Kidney (tissue), 14 donors: ENCODE data around the gene WBP4. TPM values are rescaled to one million over a fixed set of nuclear protein-coding genes. Genes with fewer than 3 reads are reported as not detected.
"Not testable (repeated sequence)": the region's sequence is repeated elsewhere in the genome, so short reads cannot be mapped to it uniquely, and the experiment has no call there.

Experiments used
- DNase-seq, 5 donors: peaks; one replicate each; pipeline ENCODE4 v3.0.0-alpha.2; 2013 to 2020
- FAIRE-seq: peaks from 2 replicates; lab custom pipeline; 2012; peaks lifted over from hg19 to GRCh38; lab: Jason Lieb, UNC
- H3K27ac ChIP-seq, 2 donors: one replicate each; pipeline ENCODE4 v1.7.0; 2013; ENCODE audit warnings: low read depth in 2 of 2, low read length in 2 of 2, inconsistent platforms in 1 of 2
- H3K27me3 ChIP-seq: one replicate; pipeline ENCODE4 v1.7.1; 2013; ENCODE audit warnings: low read length, inconsistent platforms; ENCODE audit not compliant: control insufficient read depth, insufficient read depth
- H3K36me3 ChIP-seq, 3 donors: one replicate each; pipeline versions ENCODE4 v1.7.0 to v1.7.1; 2013; ENCODE audit warnings: low read length in 3 of 3, control low read depth in 1 of 3, inconsistent platforms in 1 of 3; ENCODE audit not compliant: insufficient read depth in 3 of 3, control insufficient read depth in 2 of 3
- H3K4me1 ChIP-seq, 3 donors: one replicate each; pipeline versions ENCODE4 v1.7.0 to v1.7.1; 2013; ENCODE audit warnings: low read length in 3 of 3, inconsistent platforms in 1 of 3, low read depth in 1 of 3; ENCODE audit not compliant: control insufficient read depth in 2 of 3, insufficient read depth in 2 of 3
- H3K4me3 ChIP-seq, 3 donors: one replicate each; pipeline versions ENCODE4 v1.7.0 to v1.8.1; 2013; ENCODE audit warnings: low read length in 3 of 3, control low read depth in 1 of 3, inconsistent platforms in 1 of 3
- H3K9ac ChIP-seq, 3 donors: one replicate each; pipeline versions ENCODE4 v1.7.0 to v1.7.1; 2013; ENCODE audit warnings: low read length in 3 of 3, control low read depth in 1 of 3, inconsistent platforms in 1 of 3
- H3K9me3 ChIP-seq, 3 donors: one replicate each; pipeline versions ENCODE4 v1.7.0 to v1.7.1; 2013; ENCODE audit warnings: low read length in 3 of 3, control low read depth in 1 of 3, inconsistent platforms in 1 of 3; ENCODE audit not compliant: control insufficient read depth in 2 of 3, insufficient read depth in 1 of 3
- CTCF ChIP-seq: IDR thresholded peaks from 3 replicates; pipeline ENCODE4 v1.5.1; 2012; ENCODE audit warnings: mild to moderate bottlenecking, moderate library complexity, borderline replicate concordance; ENCODE audit not compliant: insufficient read depth; ENCODE audit errors: extremely low read depth
- intact Hi-C: fragments of 100-400 bp; cut with DNase I; formaldehyde crosslinking; loops from one replicate; pipeline ENCODE4 v1.11.1; 2022
- polyA plus RNA-seq: library from polyadenylated mRNA; stranded (reverse); fragments of 350-450 nt; fragmentation: Illumina TruSeq; extraction: RNeasy Lipid Tissue Mini Kit (QIAGEN cat#74804); gene quantifications from one replicate; pipeline ENCODE4 v1.2.3, GENCODE V29; 2014; ENCODE audit warnings: low read depth, low replicate concordance; ENCODE audit not compliant: insufficient read depth
- total RNA-seq: library from RNA; stranded (reverse); fragmentation: NEBNext Ultra II Directional; extraction: Animal tissue kit (Norgen Biotek cat#: 25700); gene quantifications from one replicate; pipeline ENCODE4 v1.2.1, GENCODE V29; 2021
- donor health status: control.
- donor health status: control.
- donor health status: control.
- donor health status: control.
- donor health status: control.
- donor health status: DM: yes; HTN: yes; CAD: no.
- donor health status: Normal renal cell carcinoma (clear cell type).

WBP4 gene
- total and polyA plus RNA-seq, 2 donors from 2014 or later, result 9.6 to 9.9 TPM

- no peaks in the 10 kb centered on the region for H3K4me1 ChIP-seq
- DNase-seq (no peak), FAIRE-seq (no peak)
- intact Hi-C loops, result no loop called here
- H3K4me3 ChIP-seq, result no peak overlapping the region
- no peak for TF ChIP-seq CTCF
- H3K9me3 ChIP-seq, result no peaks in the 10 kb centered on the region
- no peak overlapping the region for H3K27ac ChIP-seq
- H3K27me3 ChIP-seq, result no peaks in the 10 kb centered on the region
- H3K9ac ChIP-seq, result no peak overlapping the region
- peaks cover 0 to 13% (median 7%) of the 10 kb centered on the region in 3 donors for H3K36me3 ChIP-seq
Measured at GRCh38 chr13:41085961-41086585, 24.8 kb downstream of the WBP4 start.

- H3K27ac ChIP-seq, H3K4me3 ChIP-seq, DNase-seq, H3K27me3 ChIP-seq, FAIRE-seq, intact Hi-C loops, H3K36me3 ChIP-seq, H3K4me1 ChIP-seq, H3K9ac ChIP-seq, H3K9me3 ChIP-seq: not testable (repeated sequence)
Measured at GRCh38 chr13:41095681-41096080, 34.4 kb downstream of the WBP4 start.

DNA sequence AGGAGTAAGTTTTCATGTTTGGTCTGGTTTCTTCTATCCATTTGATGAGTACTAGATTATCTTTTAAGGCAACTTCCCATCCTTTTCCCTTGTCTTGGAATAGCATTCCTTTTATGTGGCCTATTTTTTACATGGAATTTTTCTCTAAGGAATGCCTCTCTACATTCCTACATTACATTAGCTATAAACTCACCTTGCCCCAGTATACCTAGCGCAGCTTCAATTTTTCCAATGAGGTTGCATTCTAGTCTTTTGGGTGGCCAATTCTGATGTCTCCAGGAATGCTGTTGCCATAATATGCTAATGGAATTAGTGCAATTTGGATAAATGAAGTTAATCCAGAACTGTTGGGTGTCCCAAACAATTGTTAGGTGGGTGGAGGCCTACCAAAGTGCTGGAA, 37.5 kb downstream of the WBP4 start:
- no peak overlapping the region for H3K4me3 ChIP-seq
- H3K27ac ChIP-seq, result no peak overlapping the region
- no peaks in the 10 kb centered on the region for H3K27me3 ChIP-seq
- DNase-seq (no peak), FAIRE-seq (no peak)
- H3K9ac ChIP-seq, result no peak overlapping the region
- intact Hi-C loops, result no loop called here
- no peak for TF ChIP-seq CTCF
- H3K9me3 ChIP-seq, result no peaks in the 10 kb centered on the region
- H3K4me1 ChIP-seq, result no peaks in the 10 kb centered on the region
- H3K36me3 ChIP-seq, result no peaks in the 10 kb centered on the region

- no peak for FAIRE-seq
- no peak for DNase-seq
- Histone ChIP-seq H3K9ac (no peak overlapping the region), H3K27ac (no peak overlapping the region), H3K4me1 (no peaks in the 10 kb centered on the region), H3K27me3 (no peaks in the 10 kb centered on the region), H3K9me3 (no peaks in the 10 kb centered on the region), H3K36me3 (no peaks in the 10 kb centered on the region), H3K4me3 (no peak overlapping the region)
- TF ChIP-seq CTCF, result no peak
- intact Hi-C loops, result no loop called here
Measured at GRCh38 chr13:41099986-41100385, 38.7 kb downstream of the WBP4 start.
